Measurements from ENCODE around the gene COX17.

COX17 gene

DNA sequence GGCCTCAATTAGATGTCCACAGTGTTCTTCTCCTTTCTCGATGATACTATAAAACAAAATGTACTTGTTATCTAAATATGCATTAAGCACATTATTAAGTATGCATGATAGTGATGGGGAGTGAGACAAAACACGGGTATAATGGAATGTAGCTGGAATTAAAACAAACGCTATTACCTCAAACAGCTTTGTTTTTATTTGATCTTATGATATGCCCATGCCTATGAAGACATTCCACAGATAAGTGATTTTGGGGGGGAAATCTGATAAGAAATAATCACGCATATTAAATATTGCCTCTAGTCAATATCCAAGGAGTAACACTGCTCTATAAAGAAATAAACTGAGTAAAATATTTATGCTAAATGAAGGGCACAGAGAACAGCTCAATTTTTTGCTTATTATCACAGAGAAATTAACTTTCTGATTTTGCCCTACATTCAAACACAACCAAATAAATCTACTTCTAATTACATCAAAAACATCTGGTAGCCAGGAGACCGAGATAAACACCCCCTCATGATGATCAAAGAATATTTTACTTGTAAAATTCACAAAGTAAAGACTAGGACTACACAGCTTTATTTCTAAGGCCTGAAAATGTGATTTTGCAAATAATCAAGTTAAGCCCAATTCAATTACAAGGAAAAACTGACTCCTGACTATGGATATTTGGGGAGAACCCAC, 1.9 kb downstream of the COX17 start:
- DNase-seq (ENCODE audit: low spot score): no peak

DNA sequence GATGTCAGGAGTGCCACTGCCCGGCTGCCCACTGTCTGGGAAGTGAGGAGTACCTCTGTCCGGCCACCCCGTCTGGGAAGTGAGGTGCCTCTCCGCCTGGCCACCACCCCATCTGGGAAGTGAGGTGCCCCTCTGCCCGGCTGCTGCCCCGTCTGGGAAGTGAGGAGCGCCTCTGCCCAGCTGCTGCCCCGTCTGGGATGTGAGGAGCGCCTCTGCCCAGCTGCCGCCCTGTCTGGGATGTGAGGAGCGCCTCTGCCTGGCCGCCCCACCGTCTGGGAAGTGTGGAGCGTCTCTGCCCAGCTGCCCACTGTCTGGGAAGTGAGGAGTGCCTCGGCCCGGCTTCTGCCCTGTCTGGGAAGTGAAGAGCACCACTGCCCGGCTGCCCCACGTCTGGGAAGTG, 3.3 kb downstream of the COX17 start:
- no peak for DNase-seq (ENCODE audit: low spot score)

- no peak for DNase-seq (ENCODE audit: low spot score)
Measured at GRCh38 chr3:119672776-119673175, 4.4 kb downstream of the COX17 start.

DNA sequence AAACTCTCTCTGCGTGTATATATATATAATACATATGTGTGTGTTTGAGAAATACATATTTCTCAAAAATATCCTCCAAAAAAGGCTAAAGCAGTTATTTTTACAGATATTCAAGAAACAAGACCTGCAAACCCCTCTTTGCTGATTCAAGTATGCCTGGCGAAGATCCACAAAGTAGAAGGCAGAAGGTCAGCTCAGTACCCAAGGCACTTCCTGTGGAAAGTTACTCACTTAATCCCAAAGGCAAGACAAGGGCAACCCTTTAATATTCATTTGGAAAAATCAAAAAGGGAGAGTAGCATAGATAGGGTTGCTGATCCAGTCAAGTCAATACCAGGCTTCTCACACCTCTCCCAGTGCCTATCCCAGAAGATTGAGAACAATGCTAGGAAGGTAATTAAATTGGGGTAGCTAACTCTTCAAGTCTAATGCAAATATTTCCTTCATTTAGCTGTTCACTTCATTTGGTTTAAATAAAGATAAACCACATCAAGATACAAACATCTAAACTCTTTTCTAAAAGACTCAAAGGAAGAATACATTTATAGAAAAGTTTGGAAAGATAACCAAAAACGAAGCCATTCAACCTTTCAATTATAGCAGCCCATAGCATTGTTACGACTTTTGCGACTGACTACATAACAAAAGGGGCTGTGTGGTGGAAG, 7.2 kb downstream of the COX17 start:
- no peak for DNase-seq (ENCODE audit: low spot score)

- DNase-seq (ENCODE audit: low spot score): no peak
Measured at GRCh38 chr3:119665954-119666559, 11.1 kb downstream of the COX17 start.

DNA sequence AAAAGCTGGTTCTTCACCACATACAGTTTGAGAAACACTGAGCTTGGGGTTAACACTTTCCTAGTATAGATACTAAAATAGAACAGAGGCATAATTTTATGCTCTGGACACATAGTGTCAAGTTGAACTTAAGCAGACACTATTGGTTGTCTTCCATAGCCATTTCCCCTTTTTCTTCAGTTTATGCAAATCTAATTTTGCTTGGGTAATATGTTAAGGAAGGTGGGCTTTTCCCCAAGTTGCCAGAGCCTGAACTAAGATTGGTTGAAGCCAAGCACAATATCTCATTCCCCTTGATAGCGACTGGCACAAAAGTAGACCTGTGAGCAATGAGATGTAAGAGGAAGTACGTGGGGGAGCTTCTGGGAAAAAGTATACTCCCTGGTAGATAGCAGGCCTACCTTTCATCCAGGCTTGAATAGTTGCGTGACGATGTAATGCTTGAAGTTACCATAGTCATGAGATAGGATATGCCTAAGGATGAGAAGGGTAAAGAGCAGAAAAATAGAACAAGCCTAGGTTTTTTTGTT, 12.3 kb downstream of the COX17 start:
- DNase-seq (ENCODE audit: low spot score): no peak

GRCh38 chr3:119664370-119664769, 12.8 kb downstream of the COX17 start:
- DNase-seq (ENCODE audit: low spot score): no peak

- no peak for DNase-seq (ENCODE audit: low spot score)
Measured at GRCh38 chr3:119663885-119664284, 13.3 kb downstream of the COX17 start.

DNA sequence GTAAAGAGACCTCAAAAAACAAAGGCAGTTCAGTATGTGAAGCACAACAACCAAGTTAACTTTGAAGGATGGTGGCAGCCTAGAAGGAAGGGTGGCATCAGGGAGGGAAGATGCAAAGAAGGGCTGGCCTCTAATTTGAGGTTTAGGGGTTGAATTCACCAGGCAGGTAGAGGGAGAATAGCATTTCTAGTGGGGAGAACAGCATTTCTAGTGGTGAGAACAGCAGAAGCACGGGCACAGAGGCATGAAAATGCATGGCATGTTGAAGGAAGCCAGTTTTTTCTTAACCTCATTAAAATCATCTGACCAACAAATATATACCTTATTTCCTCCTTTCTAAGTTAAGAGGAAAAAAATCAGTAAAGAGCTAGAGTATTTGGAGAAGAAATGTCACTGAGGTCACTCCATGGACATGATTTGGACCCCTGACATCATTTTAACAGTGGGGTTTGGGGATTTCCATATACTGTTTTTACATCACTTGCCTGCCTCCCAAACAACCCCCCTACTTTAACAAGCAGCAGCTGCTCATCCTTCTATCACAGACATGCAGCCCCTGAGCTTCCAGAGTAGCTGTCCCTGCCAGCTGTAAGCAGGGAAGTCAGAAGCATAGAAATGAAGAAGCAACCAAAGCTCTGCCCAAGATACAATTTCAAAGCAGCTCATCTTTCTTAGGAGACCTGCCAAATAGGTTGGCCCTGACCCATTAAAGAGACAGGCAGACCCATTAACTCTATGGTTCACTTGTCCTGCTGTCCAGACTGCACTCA, 14.4 kb downstream of the COX17 start:
- DNase-seq (ENCODE audit: low spot score): no peak

- DNase-seq (ENCODE audit: low spot score): no peak
Measured at GRCh38 chr3:119660474-119661440, 16.4 kb downstream of the COX17 start, which contains the start of gene POPDC2. Gene POPDC2, minus strand, starts transcription at chr3:119660589. Its CDS starts 166 bp downstream, at chr3:119660423.

DNA sequence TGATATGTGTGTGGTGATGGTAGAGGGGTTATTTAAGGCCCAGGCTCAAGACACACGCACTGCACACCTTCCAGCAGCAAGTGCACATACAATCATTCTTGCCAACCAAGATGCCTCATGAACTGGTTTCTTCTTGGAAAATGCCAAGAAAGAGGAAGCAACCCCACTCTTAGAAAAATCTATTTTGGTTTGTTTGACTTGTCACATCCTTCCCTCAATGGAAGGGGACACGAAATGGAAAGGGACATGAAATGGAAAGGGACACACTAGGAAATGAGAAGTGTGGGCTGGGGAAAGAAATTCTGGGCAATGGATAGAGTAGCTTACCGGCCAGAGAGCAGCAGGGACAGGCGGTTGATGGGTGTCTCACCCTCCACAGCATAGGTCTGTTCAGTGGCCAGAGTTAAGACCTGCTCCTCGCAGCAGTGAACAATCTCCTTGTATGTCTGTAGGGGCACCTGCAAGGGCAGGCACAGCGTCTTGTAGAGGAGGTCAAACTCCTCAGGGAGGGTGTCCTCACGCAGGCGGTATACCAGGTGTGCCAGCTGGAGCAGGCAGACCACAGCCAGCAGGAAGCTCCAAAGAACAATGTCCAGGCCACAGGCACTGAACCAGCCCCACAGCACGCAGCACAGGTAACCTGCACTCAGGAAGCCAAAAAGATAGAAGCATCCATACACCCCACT, 17.5 kb downstream of the COX17 start:
- DNase-seq (ENCODE audit: low spot score): no peak

DNA sequence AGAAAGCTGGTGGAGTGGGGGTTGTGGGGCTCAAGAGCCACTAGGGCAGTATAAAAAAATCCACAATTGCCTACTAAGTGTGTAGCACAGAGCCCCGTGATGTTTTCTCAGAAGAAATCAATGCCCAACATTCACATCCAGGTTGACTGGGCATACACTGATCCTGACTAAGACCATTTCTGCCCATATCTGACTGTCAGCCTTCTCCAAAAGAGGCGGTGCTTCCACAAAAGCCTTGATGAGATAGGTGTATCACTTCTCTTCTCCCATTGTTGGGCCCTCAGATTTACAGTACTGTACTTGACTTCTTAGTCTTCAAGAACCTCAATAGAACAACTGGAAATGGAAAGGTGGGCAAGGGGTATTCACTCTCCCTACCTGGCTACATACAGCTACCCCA, 18.2 kb downstream of the COX17 start:
- no peak for DNase-seq (ENCODE audit: low spot score)

- DNase-seq (ENCODE audit: low spot score): no peak
Measured at GRCh38 chr3:119657887-119658702, 19.1 kb downstream of the COX17 start.

GRCh38 chr3:119653876-119654275, 23.3 kb downstream of the COX17 start:
- DNase-seq (ENCODE audit: low spot score): no peak

- no peak for DNase-seq (ENCODE audit: low spot score)
Measured at GRCh38 chr3:119652306-119653033, 24.7 kb downstream of the COX17 start.

DNA sequence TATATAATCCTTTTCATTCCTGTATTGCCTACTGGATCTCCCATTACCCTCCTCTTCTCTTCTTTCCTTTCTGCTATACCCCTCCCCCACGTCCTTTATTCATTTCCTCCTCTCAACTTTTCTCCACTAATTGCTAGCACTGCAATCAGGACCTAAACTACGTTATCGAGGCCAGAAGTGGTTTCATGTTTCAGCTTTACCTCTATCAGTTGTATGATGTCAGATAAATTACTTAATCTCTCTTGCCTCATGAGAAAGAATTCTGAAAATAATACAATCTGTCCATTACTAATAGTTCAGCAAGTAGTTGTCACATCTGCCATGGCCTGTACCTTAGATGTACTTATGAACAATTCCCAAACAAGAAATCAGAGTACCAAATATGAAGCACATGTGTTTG, 27.4 kb downstream of the COX17 start:
- DNase-seq (ENCODE audit: low spot score): no peak

DNA sequence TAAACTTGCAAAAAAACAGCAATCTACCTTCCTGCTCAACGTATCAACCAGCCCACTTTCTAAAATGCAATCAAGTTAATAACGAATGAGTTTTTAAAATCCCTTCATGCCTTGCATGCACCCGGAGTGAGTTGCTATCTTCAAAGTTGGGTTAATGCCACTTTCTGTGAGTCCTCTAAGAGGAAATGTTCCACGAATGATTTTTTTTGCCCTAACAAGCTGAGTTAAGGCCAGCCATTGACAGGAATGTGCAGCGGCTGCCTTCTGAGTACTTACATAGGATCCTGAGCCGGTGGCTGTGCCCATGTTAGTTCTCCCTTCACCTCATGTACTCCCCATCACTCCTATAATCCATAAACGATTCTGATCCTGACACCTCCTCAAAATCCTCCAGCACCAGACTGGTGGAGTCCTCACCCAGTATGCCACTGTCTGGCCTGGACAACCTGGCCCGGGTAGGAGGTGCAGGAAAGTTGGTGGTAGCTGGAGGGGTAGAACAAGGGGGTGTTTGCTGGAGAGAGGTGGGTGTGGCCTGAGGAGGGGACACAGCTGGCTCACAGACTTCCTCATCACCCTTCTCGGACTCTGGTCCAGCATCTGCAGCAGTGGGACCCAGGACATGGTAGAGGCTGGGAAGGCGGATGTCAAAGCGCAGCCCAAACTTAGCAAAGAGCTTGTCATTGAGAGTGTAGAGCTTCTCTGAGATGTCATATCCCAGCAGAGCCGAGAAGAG, 29.2 kb downstream of the COX17 start:
- no peak for DNase-seq (ENCODE audit: low spot score)

- DNase-seq (ENCODE audit: low spot score): no peak
Measured at GRCh38 chr3:119647171-119647570, 30.0 kb downstream of the COX17 start.
